Pancreas (tissue), 10 donors: ENCODE measurements around the gene GPAM. TPM values are rescaled to one million over a fixed set of nuclear protein-coding genes. Genes with fewer than 3 reads are reported as not detected.

ENCODE experiments used
- ATAC-seq, 4 donors: fragments of 200-7000 bp; cut with Tn5 transposase; one replicate each; pipeline versions ENCODE4 v1.8.0 to v1.9.1; 2020; ENCODE audit warnings: mild to moderate bottlenecking in 4 of 4, moderate library complexity in 4 of 4
- DNase-seq, 6 donors: peaks; one replicate each; pipeline ENCODE4 v3.0.0-alpha.2; 2020
- FAIRE-seq: peaks from 2 replicates; lab custom pipeline; 2012; peaks lifted over from hg19 to GRCh38; lab: Jason Lieb, UNC
- H3K27ac ChIP-seq, 4 donors: fragments of 200-600 bp; sonication (generic); 1 replicate in 3 of 4; 2 replicates in 1 of 4; pipeline versions ENCODE4 v1.5.0 to v1.8.0; 2020
- H3K27me3 ChIP-seq, 4 donors: fragments of 200-600 bp; one replicate each; pipeline ENCODE4 v1.8.0; 2021
- H3K36me3 ChIP-seq, 3 donors: fragments of 200-600 bp; sonication (generic) in 1 of 3; one replicate each; pipeline versions ENCODE4 v1.5.0 to v1.8.0; 2020 to 2021
- H3K4me1 ChIP-seq, 3 donors: fragments of 200-600 bp; one replicate each; pipeline ENCODE4 v1.8.0; 2021
- H3K4me3 ChIP-seq, 4 donors: fragments of 200-600 bp; sonication (generic) in 2 of 4; one replicate each; pipeline versions ENCODE4 v1.5.0 to v1.8.0; 2020 to 2021
- H3K9me3 ChIP-seq, 4 donors: fragments of 200-600 bp; one replicate each; pipeline ENCODE4 v1.8.0; 2021
- WGBS, 2 donors: extraction: QIAGEN DNeasy Blood & Tissue Kit; methylation state at CpG; one replicate each; pipeline ENCODE4 v1.1.7; 2013; 5-methylcytosine and 5-hydroxymethylcytosine counted together
- intact Hi-C, 3 donors: fragments of 100-400 bp; cut with DNase I; formaldehyde crosslinking; loops; one replicate each; pipeline versions ENCODE4 v1.11.1 to v1.14.2; 2022
- polyA plus RNA-seq, 2 donors: library from polyadenylated mRNA; stranded (reverse); fragments of 200-250 nt; gene quantifications; one replicate each; pipeline ENCODE4 v1.2.3, GENCODE V29; 2013
- total RNA-seq, 6 donors: library from RNA; stranded (reverse); fragmentation: NEBNext Ultra II Directional in 4 of 6; extraction: Animal tissue kit (Norgen Biotek cat#: 25700) in 4 of 6; gene quantifications; one replicate each; pipeline versions ENCODE4 v1.2.1 to v1.2.4, GENCODE V29; 2021 to 2023
- TF ChIP-seq, protein P1 (sequence below), 4 donors: fragments of 200-600 bp; sonication (generic) in 3 of 4; IDR thresholded peaks; one replicate each; pipeline versions ENCODE4 v1.5.0 to v1.8.0; 2021; ENCODE audit warnings: antibody characterized with exemption in 4 of 4
- donor health status: healthy with polysubstance abuse.
- donor health status: DM: no; HTN: no; CAD: no; lungs with moderate emphysema.
- donor health status: DM: no; HTN: no; CAD: no.
- donor health status: control.
- donor health status: control.
- donor health status: Bipolar disorder and iron deficiency.
- donor health status: DM: yes; HTN: yes; CAD: no.
- donor health status: DM: no; HTN: no; CAD: no.
- donor health status: DM: no; HTN: no; CAD: no.
- donor health status: DM: yes; HTN: yes; CAD: no.

Gene GPAM
- total and polyA plus RNA-seq, 8 donors, result 2.9 to 29.4 (median 4.2) TPM

DNA sequence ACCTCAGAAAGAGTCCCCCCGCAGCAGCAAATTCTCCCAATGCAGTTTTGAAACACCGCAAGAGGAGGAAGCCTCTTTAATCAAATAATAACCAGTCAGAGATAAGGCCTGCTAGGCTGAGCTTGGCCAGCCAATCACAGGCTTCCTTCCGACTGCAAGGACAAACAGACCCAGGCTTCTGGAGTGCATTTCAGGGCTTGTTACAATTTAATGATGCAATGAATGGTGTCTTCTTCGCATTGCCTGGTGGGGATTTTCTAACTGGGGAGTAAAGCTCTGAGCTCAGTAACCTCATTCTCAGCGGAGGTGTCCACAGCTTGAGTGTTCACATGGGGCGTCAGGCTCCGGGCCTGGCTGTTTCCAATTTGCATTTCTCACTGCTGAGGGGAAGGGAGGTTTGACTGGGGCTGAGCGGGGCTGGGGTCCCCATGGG lies 31.8 kb upstream of the GPAM start:
- WGBS, 2 donors, result 25 to 27% methylated on average over 8 of the region's 8 CpGs
- TF ChIP-seq, protein P1, sequence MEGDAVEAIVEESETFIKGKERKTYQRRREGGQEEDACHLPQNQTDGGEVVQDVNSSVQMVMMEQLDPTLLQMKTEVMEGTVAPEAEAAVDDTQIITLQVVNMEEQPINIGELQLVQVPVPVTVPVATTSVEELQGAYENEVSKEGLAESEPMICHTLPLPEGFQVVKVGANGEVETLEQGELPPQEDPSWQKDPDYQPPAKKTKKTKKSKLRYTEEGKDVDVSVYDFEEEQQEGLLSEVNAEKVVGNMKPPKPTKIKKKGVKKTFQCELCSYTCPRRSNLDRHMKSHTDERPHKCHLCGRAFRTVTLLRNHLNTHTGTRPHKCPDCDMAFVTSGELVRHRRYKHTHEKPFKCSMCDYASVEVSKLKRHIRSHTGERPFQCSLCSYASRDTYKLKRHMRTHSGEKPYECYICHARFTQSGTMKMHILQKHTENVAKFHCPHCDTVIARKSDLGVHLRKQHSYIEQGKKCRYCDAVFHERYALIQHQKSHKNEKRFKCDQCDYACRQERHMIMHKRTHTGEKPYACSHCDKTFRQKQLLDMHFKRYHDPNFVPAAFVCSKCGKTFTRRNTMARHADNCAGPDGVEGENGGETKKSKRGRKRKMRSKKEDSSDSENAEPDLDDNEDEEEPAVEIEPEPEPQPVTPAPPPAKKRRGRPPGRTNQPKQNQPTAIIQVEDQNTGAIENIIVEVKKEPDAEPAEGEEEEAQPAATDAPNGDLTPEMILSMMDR (IDR thresholded peaks at IDR 0.05), result no peak
- Histone ChIP-seq H3K4me3 (no peak overlapping the region), H3K27ac (no peak overlapping the region), H3K27me3 (no peaks in the 10 kb centered on the region), H3K4me1 (no peaks in the 10 kb centered on the region), H3K36me3 (no peaks in the 10 kb centered on the region), H3K9me3 (no peaks in the 10 kb centered on the region)
- DNase-seq (peak in 1 of 6 donors; percentile 25), FAIRE-seq (no peak), ATAC-seq (peak in 3 of 4 donors; percentile 73 to 85 (median 78))
- intact Hi-C loops, result no loop called here

DNA sequence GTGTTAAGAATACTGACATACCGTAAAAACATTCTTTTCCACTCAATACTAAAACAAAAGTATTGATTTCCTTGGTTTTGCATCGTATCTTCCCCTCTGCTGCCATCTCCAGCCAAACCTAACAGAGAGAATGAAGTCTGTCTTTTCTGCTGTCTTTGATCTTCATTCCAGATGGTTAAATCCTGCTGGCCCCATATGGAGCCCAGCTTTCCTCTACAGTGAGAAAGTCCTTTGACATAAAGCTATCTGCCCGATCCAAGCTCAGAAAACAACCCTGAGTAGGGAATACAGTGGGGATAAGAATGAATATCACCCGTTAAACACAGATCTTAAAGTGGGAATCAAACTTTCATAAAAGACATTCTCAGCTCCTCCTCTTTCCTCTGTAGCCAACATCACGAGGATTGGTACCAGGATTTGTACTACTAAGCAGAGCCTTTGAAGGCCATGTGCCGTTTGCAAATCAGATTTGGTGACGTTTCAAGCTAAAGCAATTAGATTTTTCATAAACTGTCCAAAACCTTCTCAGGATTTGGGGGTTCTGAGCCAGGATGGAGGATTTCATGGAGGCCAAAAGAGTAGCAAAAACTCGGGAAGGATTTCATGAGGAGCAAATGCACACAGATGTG lies 30.8 kb upstream of the GPAM start:
- Histone ChIP-seq H3K27me3 (no peaks in the 10 kb centered on the region), H3K4me3 (no peak overlapping the region), H3K9me3 (no peaks in the 10 kb centered on the region), H3K27ac (no peak overlapping the region), H3K36me3 (no peaks in the 10 kb centered on the region), H3K4me1 (no peaks in the 10 kb centered on the region)
- TF ChIP-seq, protein P1 (IDR thresholded peaks at IDR 0.05), result no peak
- intact Hi-C loops, result no loop called here
- WGBS, 2 donors, result 54 to 70% methylated on average over 8 of the region's 8 CpGs
- no peak for ATAC-seq
- no peak for DNase-seq
- FAIRE-seq, result no peak

DNA sequence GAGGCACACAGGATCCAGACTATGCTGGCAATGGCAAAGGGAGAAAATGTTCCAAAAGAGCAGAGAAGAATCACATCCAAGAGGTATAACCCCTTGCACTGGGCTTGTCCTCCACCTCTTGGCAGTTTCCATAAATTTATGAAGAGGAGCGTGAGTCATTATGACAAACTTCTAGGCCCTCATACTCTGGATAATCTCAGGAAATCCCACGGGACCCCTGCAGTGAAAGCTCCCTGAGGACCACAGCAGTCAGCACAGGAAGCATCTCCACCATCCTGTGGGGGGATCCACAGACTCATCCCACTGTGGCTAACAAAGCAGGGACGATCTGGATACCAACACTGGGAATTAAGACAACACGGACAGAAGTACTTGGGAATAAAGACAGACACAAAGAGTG lies 30.3 kb upstream of the GPAM start:
- intact Hi-C loops, result no loop called here
- no peaks in the 10 kb centered on the region for H3K27me3 ChIP-seq
- H3K36me3 ChIP-seq, result no peaks in the 10 kb centered on the region
- H3K9me3 ChIP-seq, result no peaks in the 10 kb centered on the region
- H3K4me1 ChIP-seq, result no peaks in the 10 kb centered on the region
- no peak overlapping the region for H3K27ac ChIP-seq
- DNase-seq (no peak), FAIRE-seq (no peak), ATAC-seq (no peak)
- H3K4me3 ChIP-seq, result no peak overlapping the region
- whole genome bisulfite sequencing, 2 donors, result 65 to 72% methylated on average over 4 of the region's 4 CpGs
- TF ChIP-seq, protein P1 (IDR thresholded peaks at IDR 0.05), result no peak

DNA sequence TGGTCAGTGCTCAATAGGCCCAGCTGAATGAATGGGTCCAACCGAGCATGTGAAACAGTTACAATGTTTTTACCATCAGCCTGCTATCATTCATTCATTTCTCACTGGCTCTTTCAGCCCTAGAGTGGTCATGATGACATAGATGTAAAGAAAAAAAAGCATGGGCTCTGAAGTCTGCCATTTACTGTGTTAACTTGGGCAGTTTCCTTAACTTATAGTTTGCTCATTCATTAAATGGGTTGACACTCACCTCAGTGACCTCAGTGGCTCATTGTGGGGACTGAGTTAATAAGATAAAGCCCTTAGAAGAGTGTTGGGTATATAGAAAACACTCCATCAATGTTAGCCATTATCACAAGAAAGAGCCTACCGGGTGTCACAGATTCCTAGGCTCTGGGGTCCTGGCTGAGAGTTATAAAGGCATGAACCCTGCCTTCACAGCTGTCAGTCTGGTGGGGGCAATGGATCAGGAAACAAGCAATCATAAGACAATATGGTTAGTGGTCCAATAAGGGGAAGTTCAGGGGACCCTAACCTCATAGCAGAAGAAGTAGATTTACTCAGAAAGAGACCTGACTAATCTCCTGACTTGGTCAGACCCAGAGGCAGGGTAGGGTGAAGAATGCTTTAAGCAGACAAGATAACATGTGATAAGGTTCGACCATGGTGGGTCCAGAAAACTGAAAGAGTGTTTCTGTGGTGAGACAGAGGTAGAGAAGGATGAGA lies 29.7 kb upstream of the GPAM start:
- FAIRE-seq, result no peak
- 58 to 64% methylated on average over 3 of the region's 3 CpGs for WGBS, 2 donors

More for the DNA sequence above, 29.7 kb upstream of the GPAM start:
- intact Hi-C loops, result no loop called here
- DNase-seq, result no peak
- Histone ChIP-seq H3K27ac (no peak overlapping the region), H3K9me3 (no peaks in the 10 kb centered on the region), H3K4me1 (no peaks in the 10 kb centered on the region), H3K27me3 (no peaks in the 10 kb centered on the region), H3K4me3 (no peak overlapping the region), H3K36me3 (no peaks in the 10 kb centered on the region)
- TF ChIP-seq, protein P1 (IDR thresholded peaks at IDR 0.05), result no peak
- ATAC-seq, result no peak
